GM19468 (cell line): ENCODE data around the gene MYCN.
"Not testable (repeated sequence)": the region's sequence is repeated elsewhere in the genome, so short reads cannot be mapped to it uniquely, and the experiment has no call there.

ENCODE experiments used
- ATAC-seq: cut with Tn5 transposase; IDR thresholded peaks from one replicate; pipeline ENCODE4 v1.9.1; 2021; ENCODE audit warnings: mild to moderate bottlenecking, moderate library complexity, moderate number of reproducible peaks; ENCODE audit not compliant: unreplicated experiment; ENCODE audit errors: extremely low read depth

The MYCN gene

DNA sequence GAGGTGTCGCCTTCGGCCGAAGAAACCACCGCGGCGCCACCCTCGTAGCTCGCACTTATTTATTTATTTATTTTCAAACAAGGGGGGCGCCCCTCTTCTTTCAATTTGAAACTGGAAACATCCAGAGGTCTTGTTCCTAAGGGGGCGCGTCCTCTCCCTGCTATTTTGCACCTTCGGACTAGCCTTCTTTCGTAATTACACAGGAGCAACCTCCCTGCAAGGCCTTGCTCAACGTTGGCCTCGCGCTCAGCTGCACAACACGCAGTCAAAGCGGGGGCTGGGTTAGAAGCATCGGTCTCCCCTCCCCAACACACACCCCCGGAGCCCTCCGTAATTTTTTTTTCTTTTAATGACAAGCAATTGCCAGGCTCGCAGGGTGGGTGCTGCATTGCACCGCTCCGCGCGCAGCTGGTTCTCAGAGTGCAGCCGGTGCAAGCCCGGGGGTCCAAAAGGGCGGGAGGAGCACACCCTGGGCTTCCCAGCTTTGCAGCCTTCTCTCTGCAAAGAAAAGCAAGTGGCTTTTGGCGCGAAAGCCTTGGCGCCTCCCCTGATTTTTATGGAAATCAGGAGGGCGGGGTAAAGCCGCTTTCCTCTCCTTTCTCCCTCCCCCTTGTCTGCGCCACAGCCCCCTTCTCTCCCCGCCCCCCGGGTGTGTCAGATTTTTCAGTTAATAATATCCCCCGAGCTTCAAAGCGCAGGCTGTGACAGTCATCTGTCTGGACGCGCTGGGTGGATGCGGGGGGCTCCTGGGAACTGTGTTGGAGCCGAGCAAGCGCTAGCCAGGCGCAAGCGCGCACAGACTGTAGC, at the start of gene MYCN:
Gene MYCN, plus strand, starts transcription at position 697 of the 807 bp plus-strand sequence. CDS start 1,515 bp downstream, outside the sequence.
- ATAC-seq = no peak

- no peak for ATAC-seq
These were observed 49.1 kb upstream of the MYCN start for GRCh38 chr2:15890936-15891905.

GRCh38 chr2:15892151-15892880, 48.0 kb upstream of the MYCN start:
- ATAC-seq = no peak

DNA sequence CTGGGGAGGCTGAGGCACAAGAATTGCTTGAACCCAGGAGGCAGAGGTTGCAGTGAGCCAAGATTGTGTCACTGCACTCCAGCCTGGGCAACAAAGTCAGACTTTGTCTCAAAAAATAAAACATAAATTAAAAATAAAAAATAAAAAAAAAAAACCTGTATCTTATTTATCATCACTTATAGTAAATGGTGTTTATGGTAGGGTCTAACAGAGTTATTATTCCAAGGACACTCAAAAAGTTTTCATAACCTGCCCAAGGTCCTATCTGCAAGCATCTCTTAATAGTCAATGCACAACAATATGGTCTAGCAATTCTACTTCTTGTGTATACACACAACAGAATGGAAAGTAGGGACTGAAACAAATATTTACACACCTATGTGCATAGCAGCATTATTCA, 47.3 kb upstream of the MYCN start:
- no peak for ATAC-seq

- no peak for ATAC-seq
These were observed 46.5 kb upstream of the MYCN start for GRCh38 chr2:15893689-15894480.

GRCh38 chr2:15894481-15895144, 45.7 kb upstream of the MYCN start:
- no peak for ATAC-seq

DNA sequence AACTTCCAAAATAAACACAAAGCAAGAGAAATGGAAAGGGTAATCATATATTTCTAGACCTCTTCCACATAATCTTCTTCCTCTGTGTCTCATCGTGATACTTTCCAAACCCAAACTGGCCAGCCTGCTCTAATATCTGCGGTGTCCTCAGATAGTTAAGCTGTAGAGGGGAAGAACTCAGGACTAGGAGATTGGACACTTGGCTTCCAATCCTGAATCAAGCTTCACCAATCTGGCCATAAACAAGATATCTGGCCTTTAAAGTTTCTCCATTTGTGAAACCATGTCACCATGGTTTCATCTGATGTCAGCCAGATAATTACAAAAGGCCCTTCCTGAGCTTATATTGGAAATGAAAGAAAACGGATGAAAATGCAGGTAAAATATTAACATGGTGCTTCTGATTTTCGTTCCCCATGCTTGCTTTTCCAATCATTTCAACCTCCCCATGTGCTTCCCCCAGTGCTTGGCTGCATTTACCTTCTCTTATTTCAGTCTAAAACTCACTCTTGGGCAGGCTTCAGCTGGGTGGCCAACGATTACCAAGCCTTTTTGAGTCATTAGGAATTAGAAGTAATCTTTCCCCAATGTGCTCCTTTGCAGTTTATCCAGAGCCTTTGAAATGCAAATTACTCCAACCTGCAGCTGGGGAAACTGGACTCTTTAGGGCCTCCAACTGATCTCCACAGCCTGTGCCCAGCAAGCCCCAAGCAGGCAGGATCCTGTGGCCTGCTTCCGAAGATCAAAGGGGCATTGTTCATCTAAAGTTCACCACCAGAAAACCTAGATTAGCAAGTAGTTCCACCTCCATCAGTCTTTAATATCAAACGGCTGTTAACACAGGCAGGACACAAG, 44.5 kb upstream of the MYCN start:
- no peak for ATAC-seq

DNA sequence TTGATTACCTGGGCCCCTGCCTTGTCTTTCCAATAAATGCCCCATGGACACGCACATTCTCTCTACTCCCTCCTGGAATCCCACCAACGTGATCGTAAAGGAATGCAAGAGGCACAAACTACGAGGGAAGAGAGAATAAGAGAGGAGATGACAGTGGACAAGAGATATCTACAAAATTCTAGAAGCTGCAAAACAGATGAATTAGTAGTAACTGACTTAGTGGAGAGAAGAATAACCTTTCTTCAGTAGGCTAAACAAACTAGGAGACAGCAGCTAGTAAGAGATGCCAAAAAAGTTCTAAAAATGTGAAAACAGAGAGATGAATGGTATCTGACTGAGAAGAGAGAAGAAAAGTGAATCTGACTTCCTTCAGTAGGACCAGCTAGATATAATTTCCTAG, 43.5 kb upstream of the MYCN start:
- ATAC-seq = no peak

GRCh38 chr2:15897431-15898098, 42.8 kb upstream of the MYCN start:
- ATAC-seq = no peak

DNA sequence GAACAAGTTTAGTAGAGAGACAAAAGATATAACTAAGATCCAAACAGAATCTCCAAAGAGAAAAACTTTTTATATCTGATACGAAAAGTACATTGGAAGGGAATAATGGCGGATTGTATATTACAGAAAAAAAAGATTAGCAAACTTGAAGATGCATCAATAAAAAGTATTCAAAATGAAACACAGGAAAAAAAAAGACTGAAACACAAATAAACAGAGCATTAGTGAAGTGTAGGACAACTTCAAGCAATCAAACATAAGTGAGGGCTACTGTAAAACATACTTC, 41.1 kb upstream of the MYCN start:
- ATAC-seq = no peak

GRCh38 chr2:15899751-15900493, 40.4 kb upstream of the MYCN start:
- no peak for ATAC-seq

- no peak for ATAC-seq
These were observed 39.1 kb upstream of the MYCN start for GRCh38 chr2:15901095-15901807.

DNA sequence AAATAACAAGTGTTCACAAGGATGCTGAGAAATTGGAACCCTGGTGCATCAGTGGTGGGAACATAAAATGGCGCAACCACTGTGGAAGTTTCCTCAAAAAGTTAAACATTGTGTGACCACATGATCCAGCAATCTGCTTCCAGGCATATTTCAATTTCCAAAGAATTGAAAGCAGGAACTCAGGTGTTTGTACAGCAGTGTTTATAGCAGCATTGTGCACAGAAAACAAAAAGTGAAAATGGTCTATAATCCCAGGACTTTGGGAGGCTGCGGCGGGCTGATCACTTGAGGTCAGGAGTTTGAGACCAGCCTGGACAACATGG, 38.6 kb upstream of the MYCN start:
- no peak for ATAC-seq

DNA sequence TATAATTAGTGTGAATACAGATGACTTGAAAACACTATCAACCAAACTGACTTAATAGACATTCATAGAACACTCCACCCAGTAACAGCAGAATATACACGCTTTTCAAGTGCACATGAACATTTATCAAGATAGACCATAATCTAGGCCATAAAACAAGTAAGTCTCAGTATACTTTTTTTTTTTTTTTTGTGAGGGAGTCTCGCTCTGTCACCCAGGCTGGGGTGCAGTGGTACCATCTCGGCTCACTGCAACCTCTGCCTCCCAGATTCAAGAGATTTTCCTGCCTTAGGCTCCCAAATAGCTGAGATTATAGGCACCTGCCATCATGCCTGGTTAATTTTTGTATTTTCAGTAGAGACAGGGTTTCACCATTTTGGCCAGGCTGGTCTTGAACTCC, 36.4 kb upstream of the MYCN start:
- not testable (repeated sequence) for ATAC-seq

DNA sequence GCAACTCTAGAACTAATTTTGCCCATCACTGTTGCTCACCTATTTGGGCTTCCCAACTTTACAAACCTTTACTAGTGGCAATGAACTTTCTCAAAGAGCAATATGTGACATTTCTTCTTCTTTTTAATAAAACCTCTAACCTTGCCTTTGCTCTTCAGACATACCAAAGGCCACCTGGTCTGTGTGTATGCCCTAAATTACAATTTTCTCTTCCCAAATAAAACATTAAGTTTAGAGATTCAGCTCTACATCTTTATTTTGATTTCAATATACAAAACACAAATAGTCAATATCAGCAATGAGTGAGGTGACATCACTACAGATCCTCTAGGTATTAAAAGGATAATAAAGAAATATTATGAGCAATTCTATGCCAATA, 35.1 kb upstream of the MYCN start:
- ATAC-seq = no peak

DNA sequence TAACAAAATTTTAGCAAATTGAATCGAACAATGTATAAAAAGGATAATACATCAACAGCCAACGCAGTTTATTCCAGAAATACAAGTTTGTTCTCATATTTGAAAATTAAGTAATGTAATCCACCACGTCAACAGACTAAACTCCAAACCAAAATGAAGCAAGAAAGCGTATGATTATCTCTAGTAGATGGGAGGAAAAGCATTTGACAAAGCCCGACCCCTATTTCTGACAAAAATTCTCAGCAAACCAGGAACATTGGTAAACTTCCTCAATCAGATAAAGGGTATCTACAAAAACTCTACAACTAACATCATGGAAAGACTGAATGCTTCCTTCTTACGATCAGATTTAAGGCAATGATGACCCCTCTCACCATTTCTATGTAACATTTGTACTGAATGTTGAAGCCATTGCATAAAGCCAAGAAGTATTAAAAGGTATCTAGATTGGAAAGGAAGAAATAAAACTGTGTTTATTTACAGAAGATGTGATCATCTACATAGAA, 34.3 kb upstream of the MYCN start:
- ATAC-seq = no peak

- no peak for ATAC-seq
These were observed 33.6 kb upstream of the MYCN start for GRCh38 chr2:15906778-15907177.
